Hematopoietic multipotent progenitor cell treated with erythropoietin and hydrocortisone succinate and interleukin-3 and kit ligand, for 4 days (in vitro differentiated cells): ENCODE measurements around the gene CSPG4.
"Not testable (repeated sequence)": the region's sequence is repeated elsewhere in the genome, so short reads cannot be mapped to it uniquely, and the experiment has no call there.

Experiments used
- DNase-seq: peaks from one replicate; pipeline ENCODE4 v3.0.0-alpha.2; 2015

CSPG4 gene

DNA sequence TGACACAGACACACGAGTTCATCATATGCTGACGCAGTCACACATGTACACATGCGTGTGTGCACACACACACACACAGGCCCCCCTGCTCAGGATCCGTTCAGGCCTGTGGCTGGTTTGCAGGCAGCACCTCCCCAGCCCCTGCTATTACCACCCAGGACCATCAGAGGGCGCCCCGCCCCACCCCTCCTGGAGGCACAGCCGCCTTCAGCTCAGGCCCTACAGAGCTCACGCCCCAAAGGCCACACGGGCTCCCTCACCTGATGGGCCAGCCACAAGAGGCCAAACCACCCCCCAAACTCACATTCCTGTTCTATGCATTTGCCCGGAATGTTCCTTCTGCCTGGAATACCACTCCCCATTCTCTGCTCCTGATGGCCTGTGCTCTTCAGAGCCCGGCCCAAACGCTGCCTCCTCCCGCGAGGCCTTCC, 26.4 kb downstream of the CSPG4 start:
- peak; percentile 83 for DNase-seq

DNA sequence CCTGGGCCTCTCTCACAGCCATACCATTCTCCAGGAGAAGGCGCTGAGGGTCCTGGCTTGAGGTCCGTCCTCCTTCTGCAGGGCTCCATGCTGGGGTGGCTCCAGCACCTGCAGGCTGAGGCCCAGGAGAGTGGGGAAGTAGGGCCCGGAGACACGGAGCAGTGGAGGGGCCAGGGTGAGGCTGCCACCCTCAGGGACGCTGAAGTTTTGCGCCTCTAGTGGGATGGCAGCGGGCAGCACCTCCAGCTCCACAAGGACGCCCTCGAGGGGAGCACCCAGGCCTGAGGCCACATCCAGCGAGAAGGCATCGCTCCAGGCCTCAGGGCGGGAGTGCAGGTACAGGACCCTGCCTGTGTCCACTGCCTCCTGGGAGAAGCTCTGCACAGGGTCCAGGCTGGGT, 27.5 kb downstream of the CSPG4 start:
- DNase-seq, result peak; percentile 21

- no peak for DNase-seq
These were observed 28.0 kb downstream of the CSPG4 start for GRCh38 chr15:75684648-75685047.

DNA sequence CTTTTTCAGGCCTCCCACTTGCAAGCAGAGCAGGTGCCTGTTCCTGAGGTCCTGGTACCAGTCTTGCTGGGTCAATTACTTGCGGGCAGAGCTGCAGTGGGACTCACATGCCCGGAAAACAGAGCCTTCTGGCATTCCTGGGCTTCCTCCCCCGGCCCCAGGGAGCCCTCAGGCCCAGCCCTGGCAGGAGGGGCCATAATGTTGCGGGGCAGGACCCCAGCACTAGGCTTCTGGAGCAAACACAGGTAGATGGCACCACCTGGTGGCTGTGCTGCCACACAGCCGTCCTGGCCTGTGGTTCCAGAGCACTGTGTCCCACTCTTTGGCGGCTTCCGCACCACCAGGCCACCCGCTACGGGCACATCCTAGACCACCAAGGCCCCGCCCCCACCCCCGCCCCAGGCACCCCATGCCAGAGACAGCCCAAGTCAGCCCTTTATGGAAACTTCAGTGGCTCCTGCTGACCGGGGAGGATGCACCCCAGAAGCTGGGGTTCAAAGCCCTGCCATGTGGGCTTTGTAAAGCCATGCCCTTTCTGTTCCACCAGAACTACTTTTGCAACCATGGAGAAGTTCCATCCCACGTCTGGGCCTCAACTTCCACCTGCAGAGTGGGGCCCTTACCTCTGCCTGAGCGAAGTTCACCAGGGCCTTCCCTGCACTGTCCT, 28.9 kb downstream of the CSPG4 start:
- DNase-seq, result peak; percentile 85

DNA sequence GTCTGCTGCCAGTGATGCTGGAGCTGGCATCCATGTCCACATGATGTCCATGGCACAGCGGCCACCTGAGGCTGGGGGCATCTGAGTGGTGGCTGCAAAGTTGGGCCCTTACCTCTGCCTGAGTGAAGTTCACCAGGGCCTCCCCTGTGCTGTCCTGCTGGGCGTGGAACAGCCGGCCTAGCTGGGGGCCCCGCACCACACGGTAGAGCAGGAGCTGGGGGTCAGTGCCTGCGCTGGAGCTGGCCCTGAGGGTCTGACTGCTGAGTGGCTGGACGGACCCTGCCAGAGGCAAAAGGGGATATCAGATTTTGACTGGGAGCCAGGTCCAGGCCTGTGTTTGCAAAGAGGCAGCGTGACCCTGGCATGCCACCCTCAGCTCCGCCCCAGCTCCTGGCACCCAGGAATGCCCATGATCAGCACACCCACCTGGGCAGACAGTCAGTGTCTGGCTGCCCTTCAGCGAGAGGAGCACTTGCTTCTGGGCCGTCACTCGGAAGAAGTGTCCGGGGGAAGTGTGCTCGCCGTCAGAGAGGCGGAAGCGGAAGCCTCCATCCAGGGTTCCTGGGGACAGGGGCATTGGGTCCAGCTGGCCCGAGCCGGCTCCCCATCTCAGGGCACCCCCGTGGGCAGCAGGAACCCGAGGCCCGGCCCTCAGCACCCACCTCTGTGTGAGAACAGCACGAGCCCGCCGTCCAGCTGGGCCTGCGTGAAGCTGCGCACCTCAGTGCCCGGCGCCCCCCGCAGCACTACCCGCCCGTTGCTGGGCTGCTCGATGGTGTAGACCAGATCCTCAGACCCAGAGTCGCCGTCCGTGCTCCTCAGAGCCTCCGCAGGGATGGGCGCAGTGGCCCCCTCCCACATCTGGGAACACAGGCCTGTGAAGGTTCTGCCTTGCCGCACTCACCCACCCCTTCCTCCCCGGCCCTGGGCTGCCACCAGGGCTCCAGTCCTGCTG, 30.2 kb downstream of the CSPG4 start:
- DNase-seq, result no peak

DNA sequence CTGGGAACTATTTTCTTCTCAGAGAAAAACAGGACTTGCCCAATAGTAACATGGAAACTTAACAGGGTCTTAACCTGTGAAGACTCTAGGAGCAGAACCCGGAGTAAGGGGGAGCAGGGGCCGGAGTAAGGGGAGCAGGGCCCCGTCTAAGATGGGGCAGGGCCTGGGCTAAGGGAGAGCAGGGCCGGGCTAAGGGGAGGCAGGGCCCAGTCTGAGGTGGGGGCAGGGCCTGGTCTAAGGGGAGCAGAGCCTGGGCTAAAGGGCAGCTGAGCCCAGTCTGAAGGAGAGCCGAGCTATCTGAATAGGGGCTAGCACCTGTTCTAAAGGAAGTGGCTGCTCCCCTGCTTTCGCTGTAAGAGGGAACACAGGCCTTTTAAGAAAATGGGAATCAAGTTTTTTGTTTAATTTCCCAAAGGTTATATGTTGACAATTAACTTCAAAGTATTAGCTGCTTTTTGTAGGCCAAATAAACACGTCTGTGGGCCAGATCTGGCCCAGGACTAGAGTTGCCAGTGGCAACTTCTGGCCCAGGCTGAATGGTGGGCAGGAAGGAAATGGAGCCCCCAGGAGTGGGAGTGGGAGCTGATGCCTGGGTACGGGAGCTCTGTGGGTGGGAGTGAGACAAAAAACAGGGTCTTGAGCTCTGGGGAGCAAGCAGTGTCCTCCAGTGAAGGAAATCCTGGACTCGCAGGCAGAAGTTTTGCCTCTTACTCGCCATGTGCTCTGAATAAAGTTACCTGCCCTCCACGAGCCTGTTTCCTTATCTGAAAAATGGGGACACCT, 32.5 kb downstream of the CSPG4 start:
- no peak for DNase-seq

DNA sequence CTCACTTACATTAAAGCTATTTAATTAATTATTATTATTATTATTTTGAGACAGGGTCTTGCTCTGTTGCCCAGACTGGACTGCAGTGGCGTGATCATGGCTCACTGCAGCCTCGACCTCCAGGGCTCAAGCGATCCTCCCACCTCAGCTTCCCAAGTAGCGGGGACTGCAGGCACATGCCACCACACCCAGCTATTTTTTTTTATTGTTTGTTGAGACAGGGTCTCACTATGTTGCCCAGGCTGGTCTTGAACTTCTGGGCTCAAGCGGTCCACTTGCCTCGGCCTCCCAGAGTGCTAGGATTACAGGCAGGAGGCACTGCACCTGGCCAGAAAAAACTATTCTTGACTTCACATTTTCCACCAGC, 34.3 kb downstream of the CSPG4 start:
- DNase-seq, result not testable (repeated sequence)

DNA sequence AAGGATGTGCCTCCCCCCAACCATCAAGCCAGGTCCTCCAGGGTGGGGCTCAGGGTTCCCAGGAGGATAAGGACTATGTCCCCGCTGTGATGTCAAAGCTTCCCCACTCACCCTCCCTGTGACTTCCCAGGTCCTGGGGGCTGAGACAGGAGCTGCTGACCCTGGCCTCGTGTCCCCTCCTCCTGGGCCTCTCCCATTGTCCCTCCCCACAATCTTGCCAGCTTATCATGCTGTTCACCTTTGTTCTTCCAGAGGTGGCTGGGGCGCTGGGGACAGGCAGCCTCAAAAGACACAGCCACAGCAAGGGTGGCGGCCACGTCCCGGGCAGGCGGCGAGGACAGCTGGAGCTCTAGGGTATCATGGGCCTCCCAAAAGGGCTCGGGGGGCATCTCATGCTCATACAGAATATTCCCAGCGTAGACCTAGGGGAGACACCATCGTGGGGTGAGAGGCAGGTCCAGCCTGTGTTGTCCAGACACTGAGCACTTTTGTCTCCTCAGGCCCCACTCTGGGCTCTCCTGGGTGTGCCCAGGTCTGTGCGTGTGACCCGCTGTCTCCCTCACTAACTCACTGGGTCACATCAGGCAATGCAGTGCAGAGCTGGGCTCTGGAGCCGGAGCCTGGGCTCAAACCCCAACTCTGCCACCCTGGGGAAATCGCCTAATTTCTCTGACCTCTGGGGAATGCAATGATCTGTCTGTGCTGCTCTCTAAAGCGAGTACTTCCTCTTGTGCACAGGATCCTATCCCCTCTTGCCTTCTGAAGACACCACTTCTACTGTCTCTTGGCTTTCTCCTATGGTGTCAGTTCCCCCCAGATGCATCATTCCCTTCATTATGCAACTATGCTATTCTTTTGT, 35.0 kb downstream of the CSPG4 start:
- no peak for DNase-seq

DNA sequence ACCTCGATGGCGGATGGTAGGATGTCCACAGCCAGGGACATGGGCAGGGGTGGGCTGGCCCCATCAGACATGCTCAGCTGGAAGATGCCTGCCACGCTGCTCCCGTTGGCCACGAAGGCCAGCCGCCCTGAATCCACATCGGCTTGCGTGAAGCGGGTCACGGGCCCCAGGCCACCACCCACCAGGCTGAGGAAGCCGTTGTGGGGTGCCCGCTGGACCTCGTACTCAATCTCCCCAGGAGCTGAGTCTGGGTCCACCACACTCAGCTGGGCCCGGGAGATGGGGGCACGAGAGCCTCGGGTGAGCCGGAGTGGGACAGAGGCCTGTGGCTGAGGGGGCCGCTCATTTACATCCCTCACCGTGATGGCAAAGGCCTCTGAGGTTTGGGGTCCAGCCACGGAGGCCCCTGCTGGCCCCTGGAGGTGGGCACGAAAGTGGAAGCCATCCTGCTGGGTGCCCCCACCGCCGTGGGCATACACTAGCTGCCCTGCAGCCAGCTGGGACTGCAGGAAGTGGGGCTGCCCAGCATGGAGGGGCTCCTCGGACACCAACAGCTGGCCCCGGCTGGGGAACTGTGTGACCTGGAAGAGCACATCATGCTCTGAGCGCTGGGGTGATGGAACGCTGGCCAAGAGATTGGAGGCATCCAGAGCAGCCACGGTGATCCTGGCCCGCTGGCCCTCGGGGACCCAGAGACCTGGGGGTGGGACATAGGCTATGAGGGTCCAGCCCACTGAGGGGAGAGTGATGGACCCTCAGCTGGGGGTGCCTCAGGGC, 35.8 kb downstream of the CSPG4 start:
- no peak for DNase-seq

- no peak for DNase-seq
These were observed 36.9 kb downstream of the CSPG4 start for GRCh38 chr15:75675579-75676404.

GRCh38 chr15:75674366-75674765, 38.3 kb downstream of the CSPG4 start:
- DNase-seq, result no peak

DNA sequence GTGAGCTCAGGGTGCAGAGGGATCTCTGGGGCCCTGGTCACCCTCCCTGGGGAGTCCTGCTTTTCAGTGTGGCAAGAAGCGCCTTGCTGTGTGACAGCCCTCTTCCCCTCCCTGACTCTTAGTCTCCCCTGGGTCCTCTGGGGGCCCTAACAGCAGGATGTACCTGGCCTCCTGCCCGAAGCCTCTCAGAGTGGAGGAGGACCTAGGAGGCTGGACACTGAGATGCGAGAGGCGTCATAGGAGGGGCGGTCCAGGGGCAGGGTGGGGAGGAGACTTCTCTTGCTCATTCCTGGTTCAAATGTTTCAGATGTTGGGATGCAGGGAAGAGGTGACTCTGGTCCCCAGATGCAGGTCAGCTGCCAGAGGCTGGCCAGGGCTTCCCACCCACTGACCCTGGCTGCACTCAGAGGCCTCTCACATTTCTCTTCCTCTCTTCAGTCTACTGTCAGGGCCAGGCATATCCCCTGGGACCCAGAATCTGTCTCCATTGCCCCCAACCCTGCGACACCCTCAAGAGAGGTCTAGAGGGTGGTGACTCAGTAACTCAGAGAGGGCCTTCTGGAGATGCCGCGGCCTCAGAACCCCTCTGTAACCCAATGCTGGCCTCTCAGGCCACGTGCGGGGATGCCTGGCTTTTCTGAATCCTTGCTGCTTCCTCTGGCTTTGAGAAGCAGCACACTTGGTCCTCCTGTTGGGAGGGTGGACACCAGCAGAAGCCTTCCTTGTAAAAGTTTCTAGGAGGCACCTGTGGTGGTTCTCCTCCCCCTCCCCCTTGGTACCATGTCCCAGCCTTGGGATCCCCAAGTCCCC, 39.0 kb downstream of the CSPG4 start:
- no peak for DNase-seq

DNA sequence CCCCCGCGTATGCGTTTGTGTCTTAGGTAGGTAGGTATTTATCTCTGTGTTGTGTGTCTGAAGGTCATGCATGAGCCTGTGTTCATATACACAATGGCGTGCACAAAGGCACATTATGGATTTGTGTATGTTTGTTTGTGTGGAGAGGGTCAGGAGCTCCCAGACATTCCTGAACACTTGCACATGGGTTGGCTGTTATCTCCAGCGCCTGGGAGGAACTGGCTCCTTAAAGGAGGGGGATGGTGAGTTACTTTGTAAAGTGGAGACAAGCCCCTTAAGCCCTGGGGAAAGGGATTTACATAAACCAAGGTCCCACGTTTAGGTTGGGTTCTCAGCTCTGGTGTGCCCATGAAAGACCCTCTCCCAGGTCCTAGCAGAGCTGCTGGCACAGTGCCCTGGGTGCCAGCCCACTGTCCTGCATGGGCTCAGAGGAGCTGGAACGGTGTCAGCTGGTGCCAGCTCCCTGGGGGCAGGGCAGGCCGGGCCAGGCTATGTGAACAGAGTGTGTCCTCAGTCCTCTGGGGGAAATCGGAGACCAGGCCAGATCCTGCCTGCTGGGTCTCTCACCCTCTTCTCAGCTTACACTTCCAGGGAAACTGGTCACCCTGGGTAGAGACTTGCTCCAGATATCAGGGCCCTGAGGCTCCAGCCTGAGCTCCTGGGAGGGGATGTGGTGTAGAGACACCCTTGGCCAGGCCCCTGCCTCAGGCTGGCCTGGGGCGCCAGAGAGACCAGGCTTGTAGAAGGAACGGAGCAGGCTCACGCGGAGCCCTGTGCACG, 39.8 kb downstream of the CSPG4 start:
- DNase-seq, result no peak

DNA sequence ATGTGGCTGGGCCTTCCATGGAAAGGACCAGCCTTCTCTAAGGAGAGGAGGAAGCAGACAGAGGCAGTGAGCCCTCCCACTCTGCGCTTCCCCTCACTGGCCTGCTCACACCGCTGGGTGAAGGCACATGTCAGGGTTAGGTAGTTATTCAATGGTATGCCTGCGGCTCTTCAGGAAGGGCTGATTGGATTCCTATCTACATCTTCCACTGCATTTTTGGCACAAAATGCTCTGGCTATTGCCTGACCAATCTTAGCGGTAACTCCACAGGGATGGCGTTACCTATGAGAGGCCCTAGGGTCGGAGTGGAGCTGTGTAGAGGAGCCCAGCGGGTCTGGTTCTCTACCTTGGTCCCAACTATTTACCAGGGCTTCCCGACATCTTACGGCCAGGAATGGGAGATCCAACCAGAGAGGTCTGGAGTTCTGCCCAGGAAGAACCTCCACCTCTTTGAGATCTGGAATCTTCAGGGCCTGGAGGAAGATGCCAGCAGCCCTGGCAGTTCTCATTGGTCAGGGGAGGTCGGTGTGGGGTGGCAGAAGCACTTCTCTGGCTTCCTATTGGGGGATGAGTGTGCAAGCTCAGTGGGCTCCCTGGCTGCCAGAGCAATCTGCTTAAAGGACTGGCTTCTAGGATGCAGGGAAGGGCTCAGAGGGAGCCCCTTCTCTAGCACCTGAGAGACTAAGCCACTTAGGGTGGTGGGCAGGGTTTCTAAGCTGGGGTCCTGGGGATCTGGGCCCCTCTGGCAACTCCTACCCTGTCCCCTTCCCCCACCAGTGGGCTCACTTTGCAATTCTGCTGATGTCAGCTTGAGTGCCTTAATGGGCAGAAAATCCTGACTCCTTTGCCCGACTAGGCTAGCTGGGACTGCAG, 40.7 kb downstream of the CSPG4 start:
- no peak for DNase-seq

DNA sequence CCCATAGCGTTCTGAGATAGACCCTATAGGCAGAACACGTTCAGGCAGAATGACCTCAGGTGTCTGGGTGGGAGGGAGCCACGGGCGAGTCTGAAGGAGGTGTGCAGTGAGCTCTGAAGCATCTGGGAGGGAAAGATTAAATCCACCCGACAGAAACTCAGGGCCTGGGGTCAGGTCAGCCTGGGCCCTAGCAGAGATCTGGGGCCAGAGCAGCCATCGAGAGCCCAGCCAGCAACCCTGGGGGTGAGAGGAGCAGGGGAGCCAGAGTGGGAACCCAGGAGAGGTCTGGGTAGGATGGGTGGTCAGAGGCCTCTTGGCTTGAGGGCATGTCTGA, 42.8 kb downstream of the CSPG4 start:
- no peak for DNase-seq

DNA sequence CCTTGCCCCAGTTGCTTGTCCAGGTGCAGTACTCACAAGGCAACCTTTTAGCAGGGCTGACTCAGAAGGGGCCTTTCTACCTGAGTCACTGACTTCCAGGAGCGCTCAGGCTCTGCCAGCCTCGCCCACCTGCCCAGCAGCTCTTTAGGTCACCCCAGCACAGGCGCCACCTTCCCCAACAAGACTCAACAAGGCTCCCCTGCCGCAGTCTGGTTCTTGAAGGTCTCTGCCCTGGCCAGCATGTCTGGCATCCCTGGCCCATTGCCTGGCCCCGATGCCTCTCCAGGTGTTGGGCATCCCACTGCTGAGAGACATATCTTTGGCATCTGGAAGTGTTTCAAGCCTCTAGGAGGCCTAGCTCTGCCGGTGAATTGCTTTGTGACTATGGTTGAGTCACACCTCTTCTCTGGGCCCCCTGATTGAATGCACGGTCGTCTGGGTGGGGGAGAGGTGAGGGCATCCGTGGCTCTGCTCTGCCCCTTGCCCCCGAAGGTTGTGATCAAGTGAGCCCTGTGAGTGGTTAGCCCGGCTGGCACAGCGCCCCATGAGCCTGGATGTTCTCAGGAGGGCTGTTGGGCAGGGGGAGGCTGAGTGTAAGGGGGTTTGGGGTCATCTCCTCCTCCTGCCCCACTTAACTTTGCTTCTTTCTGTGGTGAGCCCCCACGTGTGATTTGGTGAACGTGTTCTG, 43.3 kb downstream of the CSPG4 start:
- DNase-seq, result no peak

DNA sequence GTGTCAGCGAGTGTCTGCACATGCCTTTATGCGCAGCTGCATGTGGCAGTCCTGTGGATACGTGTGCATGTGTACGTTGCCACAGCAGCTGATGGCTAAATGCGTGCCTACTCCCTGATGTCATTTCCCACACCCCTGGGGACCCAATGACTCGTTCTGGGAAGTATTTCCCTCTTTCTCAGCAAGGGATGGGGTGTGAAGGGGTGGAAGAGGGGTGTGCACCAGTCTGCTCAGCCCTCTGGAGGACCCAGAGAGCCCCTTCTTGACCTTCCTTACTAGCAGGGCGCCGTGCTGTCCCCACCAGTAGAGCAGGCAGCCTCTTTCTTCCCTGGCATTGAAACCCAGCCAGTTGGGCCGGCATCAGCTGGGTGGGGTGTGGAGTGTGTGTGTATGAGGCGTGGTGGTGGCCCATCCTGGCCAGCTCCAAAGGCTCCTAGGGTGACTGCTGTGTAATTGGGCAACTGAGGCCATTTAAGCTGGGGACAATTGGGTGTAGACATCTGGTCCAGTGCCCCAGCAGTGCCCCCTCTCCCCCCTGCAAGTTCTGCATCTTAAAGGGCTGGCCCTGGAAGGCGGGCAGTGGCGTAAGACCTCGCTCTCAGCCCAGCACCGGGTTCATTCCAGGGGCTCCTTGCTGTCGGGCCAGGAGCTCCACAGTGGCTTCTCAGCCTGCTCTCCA, 45.7 kb downstream of the CSPG4 start:
- no peak for DNase-seq
